Endothelial cell of hepatic sinusoid (primary cell): ENCODE measurements around the gene RPAIN.

Source experiments
- in situ Hi-C: cut with HindIII; loops from 2 replicates; pipeline ENCODE4 v1.10.0; 2017; ENCODE audit warnings: low sequenced_read_pairs

The RPAIN gene, protein sequence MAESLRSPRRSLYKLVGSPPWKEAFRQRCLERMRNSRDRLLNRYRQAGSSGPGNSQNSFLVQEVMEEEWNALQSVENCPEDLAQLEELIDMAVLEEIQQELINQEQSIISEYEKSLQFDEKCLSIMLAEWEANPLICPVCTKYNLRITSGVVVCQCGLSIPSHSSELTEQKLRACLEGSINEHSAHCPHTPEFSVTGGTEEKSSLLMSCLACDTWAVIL

DNA sequence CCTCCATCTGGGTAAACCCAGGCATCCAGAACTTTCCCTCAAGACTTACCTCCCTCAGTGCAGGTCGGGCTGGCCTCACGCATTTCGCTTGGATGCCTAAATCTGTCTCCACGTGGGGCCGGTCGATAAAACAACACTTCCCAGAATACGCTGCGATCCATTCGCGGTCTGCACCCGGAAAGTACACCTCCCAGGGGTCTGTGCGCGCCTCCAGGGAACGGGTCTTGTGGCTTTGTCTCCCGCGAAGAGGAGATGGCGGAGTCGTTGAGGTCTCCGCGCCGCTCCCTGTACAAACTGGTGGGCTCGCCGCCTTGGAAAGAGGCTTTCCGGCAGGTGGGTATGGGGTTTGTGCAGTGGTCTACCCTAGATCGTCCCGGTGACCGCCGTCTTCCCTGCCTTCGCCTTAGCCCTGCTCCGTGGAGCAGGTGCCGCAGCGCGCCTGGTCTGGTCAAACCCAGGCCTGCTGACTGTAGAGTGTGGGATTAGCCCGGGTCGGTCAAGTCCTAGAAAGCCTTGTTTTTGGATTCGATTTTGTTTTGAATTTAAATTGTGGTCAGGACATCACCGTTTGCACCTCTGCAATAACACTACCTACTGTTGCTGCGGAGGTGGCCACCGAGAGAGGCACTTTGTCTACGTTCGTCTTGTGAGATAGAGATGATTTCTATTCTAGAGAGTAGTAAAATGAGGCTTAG, at the start of gene RPAIN:
Gene RPAIN, plus strand, starts transcription at position 224 of the 695 bp plus-strand sequence. Its CDS starts 29 bp downstream, at position 253.
- in situ Hi-C loops = no loop called here

DNA sequence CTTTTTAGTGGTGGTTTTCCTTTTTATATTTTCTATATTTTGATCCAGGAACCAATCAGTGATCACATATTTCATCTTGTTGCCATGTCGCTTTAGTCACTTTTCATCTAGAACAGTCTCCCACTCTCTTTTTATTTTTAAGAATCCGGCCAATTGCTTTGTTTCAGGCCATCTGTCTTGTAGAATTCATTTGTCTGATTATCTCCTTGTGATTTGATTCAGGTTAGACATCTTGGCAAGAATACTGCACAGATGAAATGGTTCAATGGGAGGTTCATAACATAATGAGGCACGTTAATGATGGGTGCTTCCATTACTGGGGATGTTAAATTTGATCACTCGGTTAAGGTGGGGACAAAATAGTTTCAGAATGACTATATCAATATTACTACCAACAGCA, 49.6 kb upstream of the RPAIN start:
- in situ Hi-C loops = loop anchor here (5.0 kb wide), 1 partner anchor 83 kb away; no protein-coding TSS in a partner anchor

- in situ Hi-C loops = loop anchor here (5.0 kb wide), 1 partner anchor 86 kb away; no protein-coding TSS in a partner anchor
These were observed 46.9 kb upstream of the RPAIN start for GRCh38 chr17:5373112-5373511.

DNA sequence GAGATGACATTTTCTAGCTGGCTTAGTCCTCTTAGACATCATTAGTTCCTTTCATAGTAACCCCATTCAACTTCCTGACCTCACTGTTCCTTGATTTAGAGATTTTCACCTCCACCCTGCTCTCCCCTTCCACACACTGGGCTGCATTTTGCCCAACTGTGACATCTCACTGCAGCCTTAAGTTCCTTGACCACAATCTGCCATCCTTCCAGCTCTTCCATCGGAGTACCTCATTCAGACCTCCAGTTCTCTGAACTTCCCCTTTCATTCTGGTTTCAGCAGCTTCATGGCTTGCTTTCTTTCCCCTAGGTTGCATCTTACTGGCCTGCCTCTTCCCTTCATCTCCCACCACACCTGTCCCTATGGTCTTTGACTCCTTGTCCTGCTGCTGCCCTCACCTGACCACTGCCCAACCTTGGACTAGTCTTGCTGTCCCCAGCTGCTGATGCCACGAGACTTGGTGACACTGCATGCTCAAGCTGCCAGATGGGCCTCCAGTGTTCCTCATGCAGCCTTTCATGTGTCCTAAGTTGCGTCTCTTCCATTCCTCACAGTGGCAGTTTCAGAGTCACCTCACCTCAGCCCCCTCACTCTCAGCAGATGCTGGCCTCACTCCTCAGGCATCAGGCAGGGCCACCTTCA, 41.3 kb upstream of the RPAIN start:
- in situ Hi-C loops = no loop called here

GRCh38 chr17:5379351-5380107, 40.5 kb upstream of the RPAIN start:
- in situ Hi-C loops = no loop called here

- in situ Hi-C loops = no loop called here
These were observed 39.4 kb upstream of the RPAIN start for GRCh38 chr17:5380491-5381135.

GRCh38 chr17:5381542-5381941, 38.4 kb upstream of the RPAIN start:
- in situ Hi-C loops = no loop called here

GRCh38 chr17:5391678-5392077, 28.3 kb upstream of the RPAIN start:
- in situ Hi-C loops = loop anchor here (5.0 kb wide), 1 partner anchor 74 kb away; no protein-coding TSS in a partner anchor

DNA sequence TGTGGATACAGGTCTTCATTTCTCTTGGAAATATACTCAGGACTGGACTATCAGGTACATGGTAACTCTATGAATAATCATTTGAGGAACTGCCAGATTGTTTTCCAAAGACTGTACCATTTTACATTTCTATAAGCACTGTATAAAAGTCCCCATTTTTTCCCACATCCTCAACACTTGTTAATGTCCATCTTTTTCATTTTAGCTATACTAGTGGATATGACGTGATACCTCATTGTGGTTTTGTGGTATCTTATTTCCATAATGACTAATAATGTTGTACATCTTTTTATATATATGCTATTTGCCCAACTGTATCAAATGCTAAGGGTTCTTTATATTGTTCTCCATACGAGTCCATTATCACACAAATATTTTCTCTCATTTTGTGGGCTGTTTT, 23.4 kb upstream of the RPAIN start:
- in situ Hi-C loops = no loop called here

DNA sequence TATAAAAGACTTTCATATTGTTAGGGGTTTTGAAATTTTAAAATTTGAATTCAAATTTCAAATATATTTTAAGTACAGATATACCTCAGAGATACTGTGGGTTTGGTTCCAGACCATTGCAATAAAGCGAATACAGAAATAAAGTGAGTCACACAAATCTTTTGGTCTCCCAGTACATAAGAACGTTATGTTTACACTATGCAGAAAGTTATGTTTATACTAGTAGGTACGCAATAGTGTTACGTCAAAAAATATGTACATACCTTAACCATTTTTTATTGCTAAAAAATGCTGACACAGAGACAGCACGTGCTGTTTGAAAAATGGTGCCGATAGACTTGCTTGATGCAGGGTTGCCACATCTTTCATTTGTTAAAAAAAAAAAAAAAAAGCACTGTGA, 20.2 kb upstream of the RPAIN start:
- in situ Hi-C loops = no loop called here

DNA sequence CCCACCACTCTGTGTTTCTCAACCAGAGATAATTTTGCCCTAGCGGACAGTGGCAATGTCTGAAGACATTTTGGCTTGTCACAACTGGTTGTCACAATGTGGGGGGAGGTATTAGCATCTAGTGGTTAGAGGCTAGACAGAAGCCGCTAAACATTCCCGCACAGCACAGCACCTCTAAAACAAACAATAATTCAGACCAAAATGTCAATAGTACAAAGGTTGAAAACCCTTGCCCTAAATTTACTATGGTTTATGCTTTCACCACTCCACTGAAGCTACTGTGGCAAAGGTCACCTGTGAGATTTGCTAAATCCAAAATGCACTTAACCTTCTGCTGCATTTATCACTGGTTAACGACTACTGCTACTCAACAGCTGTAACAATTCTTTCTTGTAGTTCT, 14.6 kb upstream of the RPAIN start:
- in situ Hi-C loops = loop anchor here (5.0 kb wide), 1 partner anchor 43 kb away; no protein-coding TSS in a partner anchor

DNA sequence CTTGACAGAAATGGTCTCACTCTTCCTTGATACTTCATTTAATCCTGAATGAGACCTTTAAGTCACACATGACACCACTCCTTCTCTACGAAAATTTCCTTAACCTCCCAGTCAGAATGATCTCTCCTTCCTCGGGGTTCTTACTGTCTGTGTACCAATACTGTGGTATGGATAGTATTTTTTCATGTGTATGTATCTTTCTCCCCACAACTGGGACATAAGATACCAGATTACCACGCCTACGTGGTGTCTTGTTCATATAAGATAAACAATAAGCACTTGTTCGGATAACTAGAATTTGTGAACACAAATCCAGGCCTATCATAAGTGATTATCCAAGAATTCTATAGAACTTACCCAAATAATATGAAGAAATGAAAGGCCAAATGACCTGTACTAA, 11.8 kb upstream of the RPAIN start:
- in situ Hi-C loops = loop anchor here (5.0 kb wide), 1 partner anchor 46 kb away; no protein-coding TSS in a partner anchor

DNA sequence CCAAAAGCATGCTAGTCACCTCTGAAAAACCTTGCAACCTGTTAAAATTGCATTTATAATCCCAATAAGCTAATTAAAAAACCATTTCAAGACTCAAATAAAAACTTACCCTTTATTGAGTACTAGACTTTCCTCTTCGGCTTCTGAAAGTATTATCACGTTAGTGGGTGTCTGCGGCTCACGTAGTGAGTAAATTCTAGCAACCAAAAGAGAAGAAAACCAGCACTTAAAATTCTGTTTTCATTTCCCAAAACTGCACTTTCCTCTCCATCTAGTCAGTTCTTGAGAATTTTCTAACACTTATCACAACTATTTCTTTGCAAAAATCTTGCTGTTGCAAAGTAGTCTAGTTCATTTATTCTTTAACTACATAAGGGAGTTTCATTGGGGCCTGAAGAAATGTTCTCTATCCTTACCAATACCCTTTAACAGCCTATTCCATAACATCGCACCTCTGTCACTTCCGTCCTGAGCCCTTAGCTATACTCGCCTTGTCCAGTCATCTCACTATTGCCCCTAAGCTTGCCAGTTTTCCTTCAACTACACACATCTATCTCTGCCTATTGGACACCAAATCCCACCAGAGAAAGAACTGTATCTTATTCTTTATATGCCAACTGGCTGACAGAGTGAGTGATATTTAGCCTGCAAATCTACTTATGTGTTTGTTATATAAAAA, 9.2 kb upstream of the RPAIN start:
- in situ Hi-C loops = no loop called here

GRCh38 chr17:5413682-5414081, 6.3 kb upstream of the RPAIN start:
- in situ Hi-C loops = no loop called here

GRCh38 chr17:5416901-5417300, 3.1 kb upstream of the RPAIN start:
- in situ Hi-C loops = no loop called here

DNA sequence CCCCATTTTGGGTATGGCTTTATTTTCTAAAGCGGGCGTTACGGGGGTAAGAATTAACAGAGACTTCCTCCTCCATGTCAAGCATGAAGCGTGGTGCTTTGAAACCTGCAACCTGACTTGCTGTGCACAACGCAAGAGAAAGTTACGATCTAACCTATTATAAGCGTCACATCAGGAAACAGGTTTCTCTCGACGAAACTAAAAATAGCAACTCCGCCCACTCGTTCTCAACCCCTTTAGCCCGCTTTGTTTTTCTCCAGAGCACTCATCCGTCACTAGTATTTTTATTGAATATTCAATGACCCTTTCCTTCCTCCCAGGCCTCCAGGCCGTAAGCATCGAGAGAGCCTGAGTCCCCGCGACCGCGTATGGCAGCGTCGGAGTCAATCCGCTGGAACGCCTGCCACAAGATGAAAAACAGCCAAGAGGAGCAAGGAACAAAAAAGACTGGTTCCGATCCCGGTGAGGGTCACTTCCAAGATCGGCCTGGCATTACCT, 1.1 kb upstream of the RPAIN start:
- in situ Hi-C loops = no loop called here

- in situ Hi-C loops = no loop called here
These were observed 525 bp upstream of the RPAIN start, which contains the start of gene NUP88 for GRCh38 chr17:5419356-5419958. TSS of gene NUP88 (minus strand) at chr17:5419662. CDS start at chr17:5419650, 12 bp downstream.

DNA sequence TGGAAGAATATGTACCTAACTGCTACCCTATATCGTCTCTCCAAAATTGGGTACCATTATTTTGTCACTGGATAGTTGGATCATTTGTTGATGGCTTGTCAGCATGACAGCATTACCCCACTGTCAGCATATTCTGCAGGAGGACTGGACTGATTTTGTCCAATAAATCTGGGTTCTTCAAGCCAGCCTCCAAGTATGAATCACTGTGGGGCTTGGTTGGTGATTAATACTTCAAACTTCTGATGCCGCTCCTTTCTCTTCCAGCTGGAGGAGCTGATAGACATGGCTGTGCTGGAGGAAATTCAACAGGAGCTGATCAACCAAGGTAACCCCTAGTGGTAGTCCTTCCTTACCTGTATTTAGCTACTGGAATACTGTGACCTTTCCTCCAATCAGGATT, 2.5 kb downstream of the RPAIN start:
- in situ Hi-C loops = no loop called here

DNA sequence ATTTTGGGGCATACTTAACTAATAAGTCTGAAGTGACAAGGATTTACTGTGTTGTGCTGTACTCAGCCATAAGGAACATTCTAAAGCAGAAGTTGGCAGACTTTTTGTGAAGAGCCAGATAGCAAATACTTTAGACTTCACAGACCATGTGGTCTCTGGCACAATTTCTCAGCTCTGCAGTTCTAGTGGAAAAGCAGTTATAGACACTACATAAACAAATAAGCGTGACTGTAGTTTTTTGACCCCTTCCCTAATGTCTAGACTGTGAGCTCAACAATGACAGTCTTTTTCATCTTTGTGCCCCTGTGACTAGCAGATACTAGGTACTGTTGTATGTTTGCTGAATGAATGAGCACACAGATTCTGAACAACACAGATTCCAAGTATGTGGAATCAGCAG, 4.9 kb downstream of the RPAIN start:
- in situ Hi-C loops = no loop called here
